ENCODE data around the gene SIDT1. TPM values are rescaled to one million over a fixed set of nuclear protein-coding genes. Genes with fewer than 3 reads are reported as not detected.
A peak's percentile ranks its signal among the peaks of the same experiment; 100 is the strongest.

Gene SIDT1
- polyA plus RNA-seq (2013, experiment 1 of 2; ENCODE audit: insufficient read length), result 0.12 TPM
- not detected for polyA plus RNA-seq (2013, experiment 2 of 2; ENCODE audit: insufficient read length)

GRCh38 chr3:113531826-113532697 is at the start of gene SIDT1:
TSS of gene SIDT1 (plus strand) at chr3:113532555. CDS start at chr3:113533022, 467 bp downstream.
- DNase-seq, result no peak

GRCh38 chr3:113485161-113485609 is 47.2 kb upstream of the SIDT1 start:
- DNase-seq, result no peak

- peak; percentile 24 for DNase-seq
Observed at GRCh38 chr3:113495035-113495434, 37.3 kb upstream of the SIDT1 start.

GRCh38 chr3:113496924-113497323 is 35.4 kb upstream of the SIDT1 start:
- DNase-seq, result no peak

GRCh38 chr3:113498221-113499005 is 33.9 kb upstream of the SIDT1 start:
- peak; percentile 21 for DNase-seq

- DNase-seq, result no peak
Observed at GRCh38 chr3:113499081-113499480, 33.3 kb upstream of the SIDT1 start.

- DNase-seq, result no peak
Observed at GRCh38 chr3:113501597-113501996, 30.8 kb upstream of the SIDT1 start.

GRCh38 chr3:113505867-113506266 is 26.5 kb upstream of the SIDT1 start:
- DNase-seq, result no peak

- no peak for DNase-seq
Observed at GRCh38 chr3:113507501-113508067, 24.8 kb upstream of the SIDT1 start.

- no peak for DNase-seq
Observed at GRCh38 chr3:113508966-113509365, 23.4 kb upstream of the SIDT1 start.

GRCh38 chr3:113514265-113514769 is 18.0 kb upstream of the SIDT1 start:
- DNase-seq, result no peak

- DNase-seq, result no peak
Observed at GRCh38 chr3:113516115-113516505, 16.2 kb upstream of the SIDT1 start.

GRCh38 chr3:113521981-113522380 is 10.4 kb upstream of the SIDT1 start:
- no peak for DNase-seq

- no peak for DNase-seq
Observed at GRCh38 chr3:113523241-113523640, 9.1 kb upstream of the SIDT1 start.

- DNase-seq, result peak; percentile 11
Observed at GRCh38 chr3:113532698-113533533, 561 bp downstream of the SIDT1 start.

GRCh38 chr3:113533534-113533892 is 1.2 kb downstream of the SIDT1 start:
- no peak for DNase-seq

- no peak for DNase-seq
Observed at GRCh38 chr3:113534365-113534764, 2.0 kb downstream of the SIDT1 start.

GRCh38 chr3:113535898-113536297 is 3.5 kb downstream of the SIDT1 start:
- DNase-seq, result no peak

- DNase-seq, result peak; percentile 27
Observed at GRCh38 chr3:113536627-113537101, 4.3 kb downstream of the SIDT1 start.

- DNase-seq, result no peak
Observed at GRCh38 chr3:113537155-113537554, 4.8 kb downstream of the SIDT1 start.

- DNase-seq, result no peak
Observed at GRCh38 chr3:113541519-113541918, 9.2 kb downstream of the SIDT1 start.

- no peak for DNase-seq
Observed at GRCh38 chr3:113545594-113545993, 13.2 kb downstream of the SIDT1 start.
